ENCODE results near the gene LIMK1. TPM values are rescaled to one million over a fixed set of nuclear protein-coding genes. Genes with fewer than 3 reads are reported as not detected.

The LIMK1 gene
- total and polyA plus RNA-seq, 4 donors = 6.1 to 18.9 (median 11.6) TPM

DNA sequence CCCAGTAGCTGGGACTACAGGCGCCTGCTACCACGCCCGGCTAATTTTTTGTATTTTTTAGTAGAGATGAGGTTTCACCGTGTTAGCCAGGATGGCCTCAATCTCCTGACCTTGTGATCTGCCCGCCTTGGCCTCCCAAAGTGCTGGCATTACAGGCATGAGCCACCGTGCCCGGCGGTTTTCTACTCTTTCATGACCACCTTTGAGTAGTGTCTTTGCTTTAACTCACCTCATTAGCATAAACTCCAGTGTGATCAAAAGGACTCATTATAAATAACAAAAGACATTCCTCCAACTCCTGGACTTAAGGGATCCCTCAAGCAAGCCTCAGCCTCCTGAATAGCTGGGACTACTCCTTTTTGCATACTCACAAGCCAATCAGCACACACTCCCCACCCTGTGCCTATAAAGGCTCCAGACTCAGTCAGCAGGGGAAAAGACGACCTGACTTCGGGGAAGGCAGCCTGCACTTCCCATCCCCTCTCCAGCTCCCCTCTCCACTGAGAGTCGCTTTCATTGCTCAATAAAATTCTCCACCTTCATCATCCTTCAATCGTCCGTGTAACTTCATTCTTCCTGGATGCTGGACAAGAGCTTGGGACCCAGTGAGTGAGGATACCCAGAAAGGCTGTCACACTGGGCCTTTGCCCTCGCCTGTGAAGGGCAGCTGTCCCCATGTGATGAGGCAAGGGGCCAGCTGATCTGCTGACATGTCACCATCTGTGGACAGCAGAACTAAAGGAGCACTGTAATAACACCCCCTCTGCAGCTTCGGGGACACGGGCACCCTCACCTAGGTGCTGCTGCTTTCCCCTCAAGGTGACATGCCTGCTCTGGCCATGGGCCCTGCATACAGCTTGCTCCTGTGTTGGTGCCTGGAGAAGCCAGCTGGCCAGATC, 55.6 kb downstream of the LIMK1 start:
- intact Hi-C loops (cut with DNase I) = no loop called here
- 93% methylated on average over 16 of the region's 16 CpGs for WGBS, 2 donors
- no peak for DNase-seq
- Histone ChIP-seq H3K4me1 (ENCODE audit: control insufficient read depth in 1 of 2, insufficient read depth in 2 of 2, low read length in 2 of 2) (no peaks in the 10 kb centered on the region), H3K36me3 (ENCODE audit: control insufficient read depth in 1 of 2, insufficient read depth in 2 of 2, low read length in 1 of 2) (no peaks in the 10 kb centered on the region), H3K27me3 (ENCODE audit: control insufficient read depth in 1 of 2, insufficient read depth in 2 of 2, low read length in 1 of 2) (no peaks in the 10 kb centered on the region), H3K4me3 (ENCODE audit: low read length in 2 of 2) (no peak overlapping the region), H3K27ac (ENCODE audit: low read depth in 1 of 2, low read length in 2 of 2) (no peak overlapping the region), H3K9me3 (ENCODE audit: control insufficient read depth, low read length) (no peaks in the 10 kb centered on the region)
- ATAC-seq (ENCODE audit: low FRiP score) = no peak

DNA sequence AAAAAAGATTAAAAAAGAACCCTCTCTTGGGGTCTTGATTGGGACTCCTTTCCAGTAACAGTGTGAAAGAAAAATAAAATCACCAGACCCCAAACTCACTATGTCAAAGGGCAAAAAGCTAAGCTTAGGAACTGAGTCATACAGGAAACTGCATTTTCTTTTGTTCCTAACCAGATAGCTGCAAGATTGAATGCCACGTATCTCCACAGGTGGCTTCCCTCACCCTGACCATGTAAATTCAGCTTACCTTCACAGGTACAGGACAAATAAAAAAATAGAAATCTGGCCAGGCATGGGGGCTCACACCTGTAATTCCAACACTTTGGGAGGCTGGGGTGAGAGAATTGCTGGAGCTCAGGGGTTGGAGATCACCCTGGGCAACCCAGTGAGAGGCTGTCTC, 58.1 kb downstream of the LIMK1 start:
- intact Hi-C loops (cut with DNase I) = no loop called here
- Histone ChIP-seq H3K9me3 (ENCODE audit: control insufficient read depth, low read length) (no peaks in the 10 kb centered on the region), H3K27ac (ENCODE audit: low read depth in 1 of 2, low read length in 2 of 2) (no peak overlapping the region), H3K4me3 (ENCODE audit: low read length in 2 of 2) (no peak overlapping the region), H3K4me1 (ENCODE audit: control insufficient read depth in 1 of 2, insufficient read depth in 2 of 2, low read length in 2 of 2) (no peaks in the 10 kb centered on the region), H3K36me3 (ENCODE audit: control insufficient read depth in 1 of 2, insufficient read depth in 2 of 2, low read length in 1 of 2) (no peaks in the 10 kb centered on the region), H3K27me3 (ENCODE audit: control insufficient read depth in 1 of 2, insufficient read depth in 2 of 2, low read length in 1 of 2) (no peaks in the 10 kb centered on the region)
- WGBS, 2 donors = 87 to 94% methylated on average over 1 of the region's 1 CpG
- ATAC-seq (ENCODE audit: low FRiP score) = no peak
- DNase-seq = no peak

DNA sequence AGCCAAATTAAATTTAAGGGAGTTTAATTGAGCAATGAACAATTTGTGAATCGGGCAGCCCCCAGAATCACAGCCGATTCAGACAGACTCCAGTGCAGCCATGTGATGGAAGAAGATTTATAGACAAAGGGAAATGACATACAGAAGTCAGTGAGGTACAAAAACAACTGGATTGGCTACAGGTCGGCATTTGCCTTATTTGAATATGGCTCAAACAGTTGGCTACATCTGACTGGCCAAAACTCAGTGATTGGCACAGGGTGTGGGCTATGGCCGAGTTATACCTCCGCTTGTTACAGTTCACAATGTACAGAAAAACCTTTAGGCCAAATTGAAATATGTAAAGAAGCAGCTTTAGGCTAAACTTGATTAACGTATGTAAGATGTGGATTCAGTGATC, 59.8 kb downstream of the LIMK1 start:
- no peak for DNase-seq
- Histone ChIP-seq H3K4me3 (ENCODE audit: low read length in 2 of 2) (no peak overlapping the region), H3K36me3 (ENCODE audit: control insufficient read depth in 1 of 2, insufficient read depth in 2 of 2, low read length in 1 of 2) (no peaks in the 10 kb centered on the region), H3K9me3 (ENCODE audit: control insufficient read depth, low read length) (no peaks in the 10 kb centered on the region), H3K4me1 (ENCODE audit: control insufficient read depth in 1 of 2, insufficient read depth in 2 of 2, low read length in 2 of 2) (no peaks in the 10 kb centered on the region), H3K27ac (ENCODE audit: low read depth in 1 of 2, low read length in 2 of 2) (no peak overlapping the region), H3K27me3 (ENCODE audit: control insufficient read depth in 1 of 2, insufficient read depth in 2 of 2, low read length in 1 of 2) (no peaks in the 10 kb centered on the region)
- no peak for ATAC-seq (ENCODE audit: low FRiP score)
- intact Hi-C loops (cut with DNase I) = no loop called here
- WGBS, 2 donors = 61 to 68% methylated on average over 6 of the region's 6 CpGs

DNA sequence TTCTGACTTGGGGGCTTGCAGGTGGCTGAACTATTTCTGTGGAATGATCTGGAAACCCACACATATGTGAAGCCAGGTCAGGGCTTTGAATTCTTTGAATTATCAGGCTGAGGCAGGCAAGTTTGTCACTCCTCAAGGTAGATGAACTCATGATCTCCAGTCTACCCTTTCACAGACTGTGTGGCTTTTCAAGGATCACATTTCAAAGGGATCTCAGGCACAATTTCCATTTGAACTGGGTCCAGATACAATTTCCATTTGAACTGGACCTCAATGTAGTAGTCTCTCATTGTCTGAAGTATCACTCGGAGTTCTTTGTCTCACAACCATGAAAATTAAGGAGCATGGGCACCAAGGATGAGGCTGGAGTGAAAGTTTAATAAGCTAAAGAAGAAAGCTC, 64.9 kb downstream of the LIMK1 start:
- WGBS, 2 donors = 95 to 100% methylated on average over 1 of the region's 1 CpG
- no peaks in the 10 kb centered on the region for H3K4me1 ChIP-seq (ENCODE audit: control insufficient read depth in 1 of 2, insufficient read depth in 2 of 2, low read length in 2 of 2)

DNA sequence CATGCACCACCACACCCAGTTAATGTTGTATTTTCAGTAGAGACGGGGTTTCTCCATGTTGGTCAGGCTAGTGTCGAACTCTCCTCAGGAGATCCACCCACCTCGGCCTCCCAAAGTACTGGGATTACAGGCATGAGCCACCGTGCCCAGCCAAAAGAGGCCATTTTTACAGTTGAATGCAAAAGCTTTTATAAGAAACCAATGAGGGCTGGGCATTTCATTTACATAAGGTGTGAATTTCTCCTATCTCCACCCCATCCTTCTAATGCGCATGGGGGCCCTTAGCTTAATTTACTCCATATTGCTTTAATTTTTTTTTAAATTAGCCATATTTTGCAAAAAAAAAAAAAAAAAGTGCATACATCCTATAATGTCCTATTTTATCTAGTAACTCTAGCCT, 65.5 kb downstream of the LIMK1 start:
- 97% methylated on average over 5 of the region's 5 CpGs for WGBS, 2 donors

More for the DNA sequence above, 64.9 kb downstream of the LIMK1 start:
- no peak overlapping the region for H3K27ac ChIP-seq (ENCODE audit: low read depth in 1 of 2, low read length in 2 of 2)
- ATAC-seq (ENCODE audit: low FRiP score) = no peak
- no peaks in the 10 kb centered on the region for H3K27me3 ChIP-seq (ENCODE audit: control insufficient read depth in 1 of 2, insufficient read depth in 2 of 2, low read length in 1 of 2)
- H3K9me3 ChIP-seq (ENCODE audit: control insufficient read depth, low read length) = no peaks in the 10 kb centered on the region
- intact Hi-C loops (cut with DNase I) = no loop called here
- no peaks in the 10 kb centered on the region for H3K36me3 ChIP-seq (ENCODE audit: control insufficient read depth in 1 of 2, insufficient read depth in 2 of 2, low read length in 1 of 2)
- no peak overlapping the region for H3K4me3 ChIP-seq (ENCODE audit: low read length in 2 of 2)
- no peak for DNase-seq

DNA sequence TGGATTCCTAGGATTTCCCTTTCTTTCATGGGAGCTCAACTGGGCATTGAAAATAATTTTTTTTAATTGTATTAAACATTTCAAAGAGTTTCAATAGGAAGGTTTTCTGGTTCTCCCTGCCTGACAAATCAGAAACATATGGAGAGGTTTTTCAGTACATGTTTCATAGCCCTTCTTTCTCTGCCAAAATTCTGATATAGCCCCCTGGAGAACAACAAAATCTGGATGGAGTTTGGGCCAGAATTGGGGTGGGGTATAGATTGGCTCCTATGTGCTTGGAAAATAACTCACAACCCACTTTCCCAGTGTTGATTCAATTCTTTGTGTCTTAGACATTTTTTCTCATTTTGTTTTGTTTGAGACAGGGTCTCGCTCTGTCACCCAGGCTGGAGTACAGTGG, 66.0 kb downstream of the LIMK1 start:
- Histone ChIP-seq H3K4me3 (ENCODE audit: low read length in 2 of 2) (no peak overlapping the region), H3K4me1 (ENCODE audit: control insufficient read depth in 1 of 2, insufficient read depth in 2 of 2, low read length in 2 of 2) (no peaks in the 10 kb centered on the region), H3K36me3 (ENCODE audit: control insufficient read depth in 1 of 2, insufficient read depth in 2 of 2, low read length in 1 of 2) (no peaks in the 10 kb centered on the region), H3K27me3 (ENCODE audit: control insufficient read depth in 1 of 2, insufficient read depth in 2 of 2, low read length in 1 of 2) (no peaks in the 10 kb centered on the region), H3K27ac (ENCODE audit: low read depth in 1 of 2, low read length in 2 of 2) (no peak overlapping the region), H3K9me3 (ENCODE audit: control insufficient read depth, low read length) (no peaks in the 10 kb centered on the region)
- intact Hi-C loops (cut with DNase I) = no loop called here
- ATAC-seq (ENCODE audit: low FRiP score) (no peak), DNase-seq (no peak)
- 91 to 98% methylated on average over 1 of the region's 1 CpG for WGBS, 2 donors

More for the DNA sequence above, 65.5 kb downstream of the LIMK1 start:
- DNase-seq = no peak
- Histone ChIP-seq H3K9me3 (ENCODE audit: control insufficient read depth, low read length) (no peaks in the 10 kb centered on the region), H3K27ac (ENCODE audit: low read depth in 1 of 2, low read length in 2 of 2) (no peak overlapping the region), H3K4me1 (ENCODE audit: control insufficient read depth in 1 of 2, insufficient read depth in 2 of 2, low read length in 2 of 2) (no peaks in the 10 kb centered on the region), H3K4me3 (ENCODE audit: low read length in 2 of 2) (no peak overlapping the region), H3K27me3 (ENCODE audit: control insufficient read depth in 1 of 2, insufficient read depth in 2 of 2, low read length in 1 of 2) (no peaks in the 10 kb centered on the region), H3K36me3 (ENCODE audit: control insufficient read depth in 1 of 2, insufficient read depth in 2 of 2, low read length in 1 of 2) (no peaks in the 10 kb centered on the region)
- no peak for ATAC-seq (ENCODE audit: low FRiP score)
- intact Hi-C loops (cut with DNase I) = no loop called here

DNA sequence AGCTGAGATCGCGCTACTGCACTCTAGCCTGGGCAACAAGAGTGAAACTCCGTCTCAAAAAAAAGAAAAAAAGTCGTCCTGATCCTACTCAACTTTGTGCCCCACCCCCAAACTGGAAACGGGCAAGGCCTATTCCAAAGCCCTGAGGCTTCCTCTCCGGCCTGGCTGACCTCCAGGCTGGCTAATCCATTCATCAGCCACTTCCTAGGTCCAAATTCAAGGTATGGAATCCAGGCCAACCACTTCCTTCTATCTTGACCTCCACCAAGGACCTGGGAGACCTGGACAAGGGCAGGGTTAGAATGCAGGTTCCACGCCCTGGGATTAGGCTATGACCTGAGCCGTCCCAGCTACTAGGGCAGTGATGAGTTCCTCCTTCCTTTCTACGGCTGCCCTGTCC, 70.1 kb downstream of the LIMK1 start:
- ATAC-seq (ENCODE audit: low FRiP score) (no peak), DNase-seq (no peak)
- no peak overlapping the region for H3K27ac ChIP-seq (ENCODE audit: low read depth in 1 of 2, low read length in 2 of 2)
- no peak overlapping the region for H3K4me3 ChIP-seq (ENCODE audit: low read length in 2 of 2)
- intact Hi-C loops (cut with DNase I) = no loop called here
- 86% methylated on average over 9 of the region's 9 CpGs for WGBS, 2 donors
- no peaks in the 10 kb centered on the region for H3K4me1 ChIP-seq (ENCODE audit: control insufficient read depth in 1 of 2, insufficient read depth in 2 of 2, low read length in 2 of 2)
- no peaks in the 10 kb centered on the region for H3K27me3 ChIP-seq (ENCODE audit: control insufficient read depth in 1 of 2, insufficient read depth in 2 of 2, low read length in 1 of 2)
- no peaks in the 10 kb centered on the region for H3K36me3 ChIP-seq (ENCODE audit: control insufficient read depth in 1 of 2, insufficient read depth in 2 of 2, low read length in 1 of 2)
- H3K9me3 ChIP-seq (ENCODE audit: control insufficient read depth, low read length) = no peaks in the 10 kb centered on the region

DNA sequence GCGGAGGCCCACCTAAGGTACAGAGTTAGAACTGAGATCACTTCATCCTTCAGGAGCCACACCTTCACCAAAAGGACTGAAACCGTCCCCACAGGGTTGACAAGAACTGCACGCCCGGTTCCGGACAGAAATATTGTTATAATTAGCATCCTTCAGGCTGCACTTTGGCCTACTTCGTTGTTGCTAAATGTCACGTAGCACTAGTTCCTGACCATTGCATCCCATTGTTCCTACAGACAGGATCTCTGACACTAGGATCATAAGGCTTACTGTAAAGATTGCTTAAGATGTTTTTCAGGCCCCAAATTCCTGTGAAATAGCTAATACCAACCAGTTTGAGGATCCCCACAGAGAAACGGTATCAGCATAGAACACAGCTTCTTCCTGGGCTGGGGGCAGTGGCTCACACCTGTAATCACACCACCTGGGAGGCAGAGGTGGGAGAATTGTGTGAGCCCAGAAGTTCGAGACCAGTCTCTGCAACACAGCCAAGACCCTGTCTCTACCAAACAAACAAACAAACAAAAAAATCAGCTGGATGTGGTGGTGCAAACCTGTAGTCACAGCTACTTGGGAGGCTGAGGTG, 72.3 kb downstream of the LIMK1 start:
- ATAC-seq (ENCODE audit: low FRiP score) = no peak
- H3K9me3 ChIP-seq (ENCODE audit: control insufficient read depth, low read length) = no peaks in the 10 kb centered on the region
- intact Hi-C loops (cut with DNase I) = no loop called here
- DNase-seq = no peak
- WGBS, 2 donors = 80 to 89% methylated on average over 9 of the region's 9 CpGs
- H3K27ac ChIP-seq (ENCODE audit: low read depth in 1 of 2, low read length in 2 of 2) = no peak overlapping the region
- no peaks in the 10 kb centered on the region for H3K27me3 ChIP-seq (ENCODE audit: control insufficient read depth in 1 of 2, insufficient read depth in 2 of 2, low read length in 1 of 2)
- H3K36me3 ChIP-seq (ENCODE audit: control insufficient read depth in 1 of 2, insufficient read depth in 2 of 2, low read length in 1 of 2) = no peaks in the 10 kb centered on the region
- no peak overlapping the region for H3K4me3 ChIP-seq (ENCODE audit: low read length in 2 of 2)
- no peaks in the 10 kb centered on the region for H3K4me1 ChIP-seq (ENCODE audit: control insufficient read depth in 1 of 2, insufficient read depth in 2 of 2, low read length in 2 of 2)

DNA sequence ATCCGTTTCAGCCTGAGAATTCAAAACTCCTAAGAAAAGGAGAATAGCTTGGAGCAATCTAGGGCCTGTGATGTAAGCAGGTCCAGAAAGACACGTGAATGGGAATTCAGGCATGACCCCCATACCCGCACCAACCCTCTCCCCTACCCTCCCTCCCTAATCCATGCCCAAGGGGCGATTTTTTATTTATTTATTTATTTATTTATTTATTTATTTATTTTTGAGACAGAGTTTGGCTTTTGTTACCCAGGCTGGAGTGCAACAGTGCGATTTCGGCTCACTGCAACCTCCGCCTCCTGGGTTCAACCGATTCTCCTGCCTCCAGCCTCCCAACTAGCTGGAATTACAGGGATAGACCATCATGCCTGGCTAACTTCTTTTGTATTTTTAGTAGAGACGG, 74.0 kb downstream of the LIMK1 start:
- 95 to 96% methylated on average over 9 of the region's 9 CpGs for WGBS, 2 donors
- intact Hi-C loops (cut with DNase I) = no loop called here
- Histone ChIP-seq H3K27ac (ENCODE audit: low read depth in 1 of 2, low read length in 2 of 2) (no peak overlapping the region), H3K27me3 (ENCODE audit: control insufficient read depth in 1 of 2, insufficient read depth in 2 of 2, low read length in 1 of 2) (no peaks in the 10 kb centered on the region), H3K9me3 (ENCODE audit: control insufficient read depth, low read length) (no peaks in the 10 kb centered on the region), H3K36me3 (ENCODE audit: control insufficient read depth in 1 of 2, insufficient read depth in 2 of 2, low read length in 1 of 2) (no peaks in the 10 kb centered on the region), H3K4me3 (ENCODE audit: low read length in 2 of 2) (no peak overlapping the region), H3K4me1 (ENCODE audit: control insufficient read depth in 1 of 2, insufficient read depth in 2 of 2, low read length in 2 of 2) (no peaks in the 10 kb centered on the region)
- ATAC-seq (ENCODE audit: low FRiP score) = no peak
- no peak for DNase-seq
